Testis (tissue), 2 donors: Measurements from ENCODE around the gene IFIT5.

Experiments
- POLR2A ChIP-seq: fragments of 450-650 bp; IDR thresholded peaks from one replicate; pipeline ENCODE4 v1.6.1; 2017; ENCODE audit warnings: antibody characterized with exemption, mild to moderate bottlenecking, moderate library complexity
- TF ChIP-seq, protein P1 (sequence below), 3 experiments: fragments of 450-650 bp in 2 of 3; fragments of 200-600 bp in 1 of 3; sonication (generic) in 1 of 3; IDR thresholded peaks; one replicate each; pipeline ENCODE4 v1.5.1; 2016 to 2019; ENCODE audit warnings: antibody characterized with exemption in 3 of 3, mild to moderate bottlenecking in 2 of 3, moderate library complexity in 1 of 3

DNA sequence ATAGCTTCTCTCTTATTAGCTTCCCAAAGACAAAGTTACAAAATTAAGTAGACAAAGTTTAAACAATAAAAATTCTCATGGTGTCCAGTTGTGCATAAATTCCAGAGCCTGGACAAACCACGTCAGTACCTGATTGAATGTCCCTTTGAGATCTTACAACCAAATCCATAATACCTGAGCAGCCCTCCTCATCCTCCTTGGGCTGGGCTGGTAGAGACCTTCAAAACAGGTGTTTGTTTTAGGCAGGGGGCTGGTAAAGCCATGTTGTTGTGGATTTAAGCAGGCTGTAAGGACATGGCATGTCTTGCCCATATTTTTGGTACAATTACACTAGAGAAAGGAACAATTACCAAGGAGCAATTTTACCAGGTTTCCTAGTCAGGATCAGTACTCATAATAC lies 2.1 kb downstream of the IFIT5 start:
- TF ChIP-seq, protein P1, sequence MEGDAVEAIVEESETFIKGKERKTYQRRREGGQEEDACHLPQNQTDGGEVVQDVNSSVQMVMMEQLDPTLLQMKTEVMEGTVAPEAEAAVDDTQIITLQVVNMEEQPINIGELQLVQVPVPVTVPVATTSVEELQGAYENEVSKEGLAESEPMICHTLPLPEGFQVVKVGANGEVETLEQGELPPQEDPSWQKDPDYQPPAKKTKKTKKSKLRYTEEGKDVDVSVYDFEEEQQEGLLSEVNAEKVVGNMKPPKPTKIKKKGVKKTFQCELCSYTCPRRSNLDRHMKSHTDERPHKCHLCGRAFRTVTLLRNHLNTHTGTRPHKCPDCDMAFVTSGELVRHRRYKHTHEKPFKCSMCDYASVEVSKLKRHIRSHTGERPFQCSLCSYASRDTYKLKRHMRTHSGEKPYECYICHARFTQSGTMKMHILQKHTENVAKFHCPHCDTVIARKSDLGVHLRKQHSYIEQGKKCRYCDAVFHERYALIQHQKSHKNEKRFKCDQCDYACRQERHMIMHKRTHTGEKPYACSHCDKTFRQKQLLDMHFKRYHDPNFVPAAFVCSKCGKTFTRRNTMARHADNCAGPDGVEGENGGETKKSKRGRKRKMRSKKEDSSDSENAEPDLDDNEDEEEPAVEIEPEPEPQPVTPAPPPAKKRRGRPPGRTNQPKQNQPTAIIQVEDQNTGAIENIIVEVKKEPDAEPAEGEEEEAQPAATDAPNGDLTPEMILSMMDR (IDR thresholded peaks at IDR 0.05): no peak
- TF ChIP-seq POLR2A: no peak
